HG02973 (cell line): Measurements from ENCODE around the gene CEP350.
"Not testable (repeated sequence)": the region's sequence is repeated elsewhere in the genome, so short reads cannot be mapped to it uniquely, and the experiment has no call there.

Experiments
- ATAC-seq: cut with Tn5 transposase; IDR thresholded peaks from one replicate; pipeline ENCODE4 v1.9.1; 2021; ENCODE audit warnings: moderate library complexity; ENCODE audit not compliant: unreplicated experiment

Gene CEP350

GRCh38 chr1:179984942-179985341 lies 30.3 kb downstream of the CEP350 start:
- no peak for ATAC-seq

- no peak for ATAC-seq
Measured at GRCh38 chr1:179990847-179991246, 36.2 kb downstream of the CEP350 start.

- no peak for ATAC-seq
Measured at GRCh38 chr1:179995576-179995975, 41.0 kb downstream of the CEP350 start.

GRCh38 chr1:179996099-179996498 lies 41.5 kb downstream of the CEP350 start:
- peak; percentile 59 for ATAC-seq

GRCh38 chr1:180000575-180000974 lies 46.0 kb downstream of the CEP350 start:
- ATAC-seq = no peak

- ATAC-seq = no peak
Measured at GRCh38 chr1:180002437-180002836, 47.8 kb downstream of the CEP350 start.

- peak; percentile 86 for ATAC-seq
Measured at GRCh38 chr1:180003026-180003695, 48.6 kb downstream of the CEP350 start.

- not testable (repeated sequence) for ATAC-seq
Measured at GRCh38 chr1:180006762-180007161, 52.2 kb downstream of the CEP350 start.

GRCh38 chr1:180020017-180020416 lies 65.4 kb downstream of the CEP350 start:
- ATAC-seq = no peak

- no peak for ATAC-seq
Measured at GRCh38 chr1:180026556-180026955, 71.9 kb downstream of the CEP350 start.

- ATAC-seq = no peak
Measured at GRCh38 chr1:180027949-180028445, 73.4 kb downstream of the CEP350 start.

- ATAC-seq = no peak
Measured at GRCh38 chr1:180028864-180029263, 74.3 kb downstream of the CEP350 start.

GRCh38 chr1:180029524-180030135 lies 75.0 kb downstream of the CEP350 start:
- no peak for ATAC-seq

GRCh38 chr1:180031664-180032063 lies 77.1 kb downstream of the CEP350 start:
- no peak for ATAC-seq

- ATAC-seq = no peak
Measured at GRCh38 chr1:180033390-180033789, 78.8 kb downstream of the CEP350 start.

GRCh38 chr1:180040034-180040433 lies 85.4 kb downstream of the CEP350 start:
- ATAC-seq = no peak

GRCh38 chr1:180041582-180041981 lies 87.0 kb downstream of the CEP350 start:
- ATAC-seq = no peak

GRCh38 chr1:180042988-180043622 lies 88.5 kb downstream of the CEP350 start:
- no peak for ATAC-seq

GRCh38 chr1:180043785-180044184 lies 89.2 kb downstream of the CEP350 start:
- no peak for ATAC-seq

- ATAC-seq = no peak
Measured at GRCh38 chr1:180046674-180047073, 92.1 kb downstream of the CEP350 start.

- ATAC-seq = no peak
Measured at GRCh38 chr1:180053594-180054567, 99.3 kb downstream of the CEP350 start.
